ENCODE results near the gene CYP26B1. TPM values are rescaled to one million over a fixed set of nuclear protein-coding genes. Genes with fewer than 3 reads are reported as not detected.

Gene CYP26B1
- total and polyA plus RNA-seq, 10 donors: 0.87 to 11.4 (median 5.1) TPM

- no peak for DNase-seq
- 78 to 88% (median 80%) methylated on average over 4 of the region's 4 CpGs for whole genome bisulfite sequencing, 5 donors
Measured at GRCh38 chr2:72124376-72124775, 23.3 kb downstream of the CYP26B1 start.

GRCh38 chr2:72121153-72121552, 26.5 kb downstream of the CYP26B1 start:
- H3K27me3 ChIP-seq (replicated peaks in 1 of 7): peaks cover 0 to 6% (median 0%) of the 10 kb centered on the region in 7 donors
- no peak overlapping the region for H3K4me3 ChIP-seq
- WGBS, 5 donors: 71 to 83% (median 76%) methylated on average over 4 of the region's 4 CpGs
- TF ChIP-seq POLR2AphosphoS5 (IDR thresholded peaks at IDR 0.05): no peak
- TF ChIP-seq CTCF (IDR thresholded peaks at IDR 0.05 in 8 of 11, conservative IDR thresholded peaks at IDR 0.05 in 3 of 11): no peak
- TF ChIP-seq POLR2A (IDR thresholded peaks at IDR 0.05): no peak
- H3K27ac ChIP-seq: no peak overlapping the region
- peaks cover 0 to 10% (median 2%) of the 10 kb centered on the region in 8 donors for H3K9me3 ChIP-seq
- intact Hi-C loops (cut with DNase I; ENCODE audit: low total_unique reads): no loop called here
- peaks cover 0 to 1% (median 0%) of the 10 kb centered on the region in 6 donors for H3K4me1 ChIP-seq
- no peak for DNase-seq
- no peaks in the 10 kb centered on the region for H3K36me3 ChIP-seq

More at GRCh38 chr2:72124376-72124775, 23.3 kb downstream of the CYP26B1 start:
- Histone ChIP-seq H3K9me3 (peaks cover 0 to 10% (median 2%) of the 10 kb centered on the region in 8 donors), H3K27me3 (replicated peaks in 1 of 7) (peaks cover 0 to 11% (median 0%) of the 10 kb centered on the region in 7 donors), H3K27ac (no peak overlapping the region), H3K4me1 (no peaks in the 10 kb centered on the region), H3K4me3 (no peak overlapping the region), H3K36me3 (no peaks in the 10 kb centered on the region)
- intact Hi-C loops (cut with DNase I; ENCODE audit: low total_unique reads): no loop called here
- no peak for TF ChIP-seq POLR2A (IDR thresholded peaks at IDR 0.05)
- TF ChIP-seq POLR2AphosphoS5 (IDR thresholded peaks at IDR 0.05): no peak
- TF ChIP-seq CTCF (IDR thresholded peaks at IDR 0.05 in 8 of 11, conservative IDR thresholded peaks at IDR 0.05 in 3 of 11): no peak

- intact Hi-C loops (cut with DNase I; ENCODE audit: low total_unique reads): no loop called here
- no peak for DNase-seq
- H3K27ac ChIP-seq: no peak overlapping the region
- TF ChIP-seq CTCF (IDR thresholded peaks at IDR 0.05 in 8 of 11, conservative IDR thresholded peaks at IDR 0.05 in 3 of 11): no peak
- no peak for TF ChIP-seq POLR2AphosphoS5 (IDR thresholded peaks at IDR 0.05)
- no peak for TF ChIP-seq POLR2A (IDR thresholded peaks at IDR 0.05)
- no peak overlapping the region for H3K4me3 ChIP-seq
- H3K4me1 ChIP-seq: peaks cover 0 to 7% (median 0%) of the 10 kb centered on the region in 6 donors
- H3K36me3 ChIP-seq: no peaks in the 10 kb centered on the region
- 85 to 98% (median 91%) methylated on average over 6 of the region's 6 CpGs for WGBS, 5 donors
- peaks cover 0 to 10% (median 2%) of the 10 kb centered on the region in 8 donors for H3K9me3 ChIP-seq
- H3K27me3 ChIP-seq (replicated peaks in 1 of 7): peaks cover 0 to 6% (median 0%) of the 10 kb centered on the region in 7 donors
Measured at GRCh38 chr2:72118951-72119350, 28.7 kb downstream of the CYP26B1 start.

- peaks cover 0 to 10% (median 2%) of the 10 kb centered on the region in 8 donors for H3K9me3 ChIP-seq
- H3K4me1 ChIP-seq: peaks cover 0 to 7% (median 0%) of the 10 kb centered on the region in 6 donors
- H3K27ac ChIP-seq: no peak overlapping the region
- no peak for TF ChIP-seq POLR2AphosphoS5 (IDR thresholded peaks at IDR 0.05)
- no peak for TF ChIP-seq CTCF (IDR thresholded peaks at IDR 0.05 in 8 of 11, conservative IDR thresholded peaks at IDR 0.05 in 3 of 11)
- no peak for TF ChIP-seq POLR2A (IDR thresholded peaks at IDR 0.05)
- no peaks in the 10 kb centered on the region for H3K36me3 ChIP-seq
- H3K27me3 ChIP-seq (replicated peaks in 1 of 7): peaks cover 0 to 6% (median 0%) of the 10 kb centered on the region in 7 donors
- 87 to 96% (median 93%) methylated on average over 6 of the region's 6 CpGs for WGBS, 5 donors
- DNase-seq: no peak
- intact Hi-C loops (cut with DNase I; ENCODE audit: low total_unique reads): no loop called here
- H3K4me3 ChIP-seq: no peak overlapping the region
Measured at GRCh38 chr2:72118386-72118785, 29.3 kb downstream of the CYP26B1 start.

Measured in spleen (tissue), 11 donors.